Measurements from ENCODE around the gene VPS37C.
"Not testable (repeated sequence)": the region's sequence is repeated elsewhere in the genome, so short reads cannot be mapped to it uniquely, and the experiment has no call there.

The VPS37C gene

GRCh38 chr11:61170566-61170965, 9.3 kb upstream of the VPS37C start:
- DNase-seq (ENCODE audit: low read depth in 1 of 2, low spot score in 1 of 2) = no peak
- TF ChIP-seq, protein P1, sequence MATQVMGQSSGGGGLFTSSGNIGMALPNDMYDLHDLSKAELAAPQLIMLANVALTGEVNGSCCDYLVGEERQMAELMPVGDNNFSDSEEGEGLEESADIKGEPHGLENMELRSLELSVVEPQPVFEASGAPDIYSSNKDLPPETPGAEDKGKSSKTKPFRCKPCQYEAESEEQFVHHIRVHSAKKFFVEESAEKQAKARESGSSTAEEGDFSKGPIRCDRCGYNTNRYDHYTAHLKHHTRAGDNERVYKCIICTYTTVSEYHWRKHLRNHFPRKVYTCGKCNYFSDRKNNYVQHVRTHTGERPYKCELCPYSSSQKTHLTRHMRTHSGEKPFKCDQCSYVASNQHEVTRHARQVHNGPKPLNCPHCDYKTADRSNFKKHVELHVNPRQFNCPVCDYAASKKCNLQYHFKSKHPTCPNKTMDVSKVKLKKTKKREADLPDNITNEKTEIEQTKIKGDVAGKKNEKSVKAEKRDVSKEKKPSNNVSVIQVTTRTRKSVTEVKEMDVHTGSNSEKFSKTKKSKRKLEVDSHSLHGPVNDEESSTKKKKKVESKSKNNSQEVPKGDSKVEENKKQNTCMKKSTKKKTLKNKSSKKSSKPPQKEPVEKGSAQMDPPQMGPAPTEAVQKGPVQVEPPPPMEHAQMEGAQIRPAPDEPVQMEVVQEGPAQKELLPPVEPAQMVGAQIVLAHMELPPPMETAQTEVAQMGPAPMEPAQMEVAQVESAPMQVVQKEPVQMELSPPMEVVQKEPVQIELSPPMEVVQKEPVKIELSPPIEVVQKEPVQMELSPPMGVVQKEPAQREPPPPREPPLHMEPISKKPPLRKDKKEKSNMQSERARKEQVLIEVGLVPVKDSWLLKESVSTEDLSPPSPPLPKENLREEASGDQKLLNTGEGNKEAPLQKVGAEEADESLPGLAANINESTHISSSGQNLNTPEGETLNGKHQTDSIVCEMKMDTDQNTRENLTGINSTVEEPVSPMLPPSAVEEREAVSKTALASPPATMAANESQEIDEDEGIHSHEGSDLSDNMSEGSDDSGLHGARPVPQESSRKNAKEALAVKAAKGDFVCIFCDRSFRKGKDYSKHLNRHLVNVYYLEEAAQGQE (IDR thresholded peaks at IDR 0.05; ENCODE audit: insufficient replicate concordance, low read depth) = no peak
- TF ChIP-seq GABPA (IDR thresholded peaks at IDR 0.05; ENCODE audit: low read depth) = no peak
- no peak for TF ChIP-seq SPI1 (IDR thresholded peaks at IDR 0.05; ENCODE audit: borderline replicate concordance, low read depth)
- no peak for TF ChIP-seq POLR2AphosphoS5 (IDR thresholded peaks at IDR 0.05; ENCODE audit: low read depth)
- TF ChIP-seq, protein P2, sequence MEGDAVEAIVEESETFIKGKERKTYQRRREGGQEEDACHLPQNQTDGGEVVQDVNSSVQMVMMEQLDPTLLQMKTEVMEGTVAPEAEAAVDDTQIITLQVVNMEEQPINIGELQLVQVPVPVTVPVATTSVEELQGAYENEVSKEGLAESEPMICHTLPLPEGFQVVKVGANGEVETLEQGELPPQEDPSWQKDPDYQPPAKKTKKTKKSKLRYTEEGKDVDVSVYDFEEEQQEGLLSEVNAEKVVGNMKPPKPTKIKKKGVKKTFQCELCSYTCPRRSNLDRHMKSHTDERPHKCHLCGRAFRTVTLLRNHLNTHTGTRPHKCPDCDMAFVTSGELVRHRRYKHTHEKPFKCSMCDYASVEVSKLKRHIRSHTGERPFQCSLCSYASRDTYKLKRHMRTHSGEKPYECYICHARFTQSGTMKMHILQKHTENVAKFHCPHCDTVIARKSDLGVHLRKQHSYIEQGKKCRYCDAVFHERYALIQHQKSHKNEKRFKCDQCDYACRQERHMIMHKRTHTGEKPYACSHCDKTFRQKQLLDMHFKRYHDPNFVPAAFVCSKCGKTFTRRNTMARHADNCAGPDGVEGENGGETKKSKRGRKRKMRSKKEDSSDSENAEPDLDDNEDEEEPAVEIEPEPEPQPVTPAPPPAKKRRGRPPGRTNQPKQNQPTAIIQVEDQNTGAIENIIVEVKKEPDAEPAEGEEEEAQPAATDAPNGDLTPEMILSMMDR (IDR thresholded peaks at IDR 0.05; ENCODE audit: insufficient read depth, low read length) = no peak
- no peaks in the 10 kb centered on the region for H3K27me3 ChIP-seq (ENCODE audit: insufficient read depth, poor library complexity, severe bottlenecking)
- no peak overlapping the region for H3K4me3 ChIP-seq (replicated peaks; ENCODE audit: insufficient read depth, low read length)
- no peak overlapping the region for H3K27ac ChIP-seq (replicated peaks)

GRCh38 chr11:61168800-61169199, 7.6 kb upstream of the VPS37C start:
- peak in 1 of 2 experiments; percentile 39 for DNase-seq (ENCODE audit: low read depth in 1 of 2, low spot score in 1 of 2)
- TF ChIP-seq, protein P1 (IDR thresholded peaks at IDR 0.05; ENCODE audit: insufficient replicate concordance, low read depth) = no peak
- TF ChIP-seq, protein P2 (IDR thresholded peaks at IDR 0.05; ENCODE audit: insufficient read depth, low read length) = no peak
- TF ChIP-seq GABPA (IDR thresholded peaks at IDR 0.05; ENCODE audit: low read depth) (no peak), POLR2AphosphoS5 (IDR thresholded peaks at IDR 0.05; ENCODE audit: low read depth) (no peak), SPI1 (IDR thresholded peaks at IDR 0.05; ENCODE audit: borderline replicate concordance, low read depth) (peak; percentile 72; the same call in 1 of the 2 replicates)
- H3K4me3 ChIP-seq (replicated peaks; ENCODE audit: insufficient read depth, low read length) = no peak overlapping the region
- no peak overlapping the region for H3K27ac ChIP-seq (replicated peaks)
- H3K27me3 ChIP-seq (ENCODE audit: insufficient read depth, poor library complexity, severe bottlenecking) = no peaks in the 10 kb centered on the region

- H3K4me3 ChIP-seq (replicated peaks; ENCODE audit: insufficient read depth, low read length) = no peak overlapping the region
- no peaks in the 10 kb centered on the region for H3K27me3 ChIP-seq (ENCODE audit: insufficient read depth, poor library complexity, severe bottlenecking)
- TF ChIP-seq, protein P2 (IDR thresholded peaks at IDR 0.05; ENCODE audit: insufficient read depth, low read length) = no peak
- no peak for TF ChIP-seq GABPA (IDR thresholded peaks at IDR 0.05; ENCODE audit: low read depth)
- TF ChIP-seq, protein P1 (IDR thresholded peaks at IDR 0.05; ENCODE audit: insufficient replicate concordance, low read depth) = no peak
- TF ChIP-seq SPI1 (IDR thresholded peaks at IDR 0.05; ENCODE audit: borderline replicate concordance, low read depth) = no peak
- H3K27ac ChIP-seq (replicated peaks) = peak overlapping the region; percentile 75
- no peak for DNase-seq (ENCODE audit: low read depth in 1 of 2, low spot score in 1 of 2)
These were observed 6.9 kb upstream of the VPS37C start for GRCh38 chr11:61168042-61168688.

DNA sequence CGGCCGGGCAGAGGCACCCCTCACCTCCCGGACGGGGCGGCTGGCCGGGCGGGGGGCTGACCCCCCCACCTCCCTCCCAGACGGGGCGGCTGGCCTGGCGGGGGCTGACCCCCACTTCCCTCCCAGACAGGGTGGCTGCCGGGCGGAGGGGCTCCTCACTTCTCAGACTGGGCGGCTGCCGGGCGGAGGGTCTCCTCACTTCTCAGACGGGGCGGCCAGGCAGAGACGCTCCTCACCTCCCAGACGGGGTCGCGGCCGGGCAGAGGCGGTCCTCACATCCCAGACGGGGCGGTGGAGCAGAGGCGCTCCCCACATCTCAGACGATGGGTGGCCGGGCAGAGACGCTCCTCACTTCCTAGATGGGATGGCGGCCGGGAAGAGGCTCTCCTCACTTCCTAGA, 5.1 kb upstream of the VPS37C start:
- DNase-seq (ENCODE audit: low read depth in 1 of 2, low spot score in 1 of 2); H3K27me3 ChIP-seq (ENCODE audit: insufficient read depth, poor library complexity, severe bottlenecking): not testable (repeated sequence)
- Histone ChIP-seq H3K4me3 (replicated peaks; ENCODE audit: insufficient read depth, low read length) (peak overlapping the region; percentile 38), H3K27ac (replicated peaks) (peak overlapping the region; percentile 75; the same call in 1 of the 2 replicates)

DNA sequence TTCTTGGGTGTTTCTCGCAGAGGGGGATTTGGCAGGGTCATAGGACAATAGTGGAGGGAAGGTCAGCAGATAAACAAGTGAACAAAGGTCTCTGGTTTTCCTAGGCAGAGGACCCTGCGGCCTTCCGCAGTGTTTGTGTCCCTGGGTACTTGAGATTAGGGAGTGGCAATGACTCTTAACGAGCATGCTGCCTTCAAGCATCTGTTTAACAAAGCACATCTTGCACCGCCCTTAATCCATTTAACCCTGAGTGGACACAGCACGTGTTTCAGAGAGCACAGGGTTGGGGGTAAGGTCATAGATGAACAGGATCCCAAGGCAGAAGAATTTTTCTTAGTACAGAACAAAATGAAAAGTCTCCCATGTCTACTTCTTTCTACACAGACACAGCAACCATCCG, 4.6 kb upstream of the VPS37C start:
- DNase-seq (ENCODE audit: low read depth in 1 of 2, low spot score in 1 of 2); H3K27me3 ChIP-seq (ENCODE audit: insufficient read depth, poor library complexity, severe bottlenecking): not testable (repeated sequence)
- H3K27ac ChIP-seq (replicated peaks) = peak overlapping the region; percentile 99
- H3K4me3 ChIP-seq (replicated peaks; ENCODE audit: insufficient read depth, low read length) = peak overlapping the region; percentile 44

All from HL-60 (cell line).